HL-60/S4 (cell line): Measurements from ENCODE around the gene SPATA13.
"Not testable (repeated sequence)": the region's sequence is repeated elsewhere in the genome, so short reads cannot be mapped to it uniquely, and the experiment has no call there.

Experiments used
- in situ Hi-C: fragments of 300-500 bp; cut with MboI; formaldehyde crosslinking; loops from 2 replicates; pipeline ENCODE4 v1.14.3; 2022; ENCODE audit warnings: low sequenced_read_pairs

The SPATA13 gene

DNA sequence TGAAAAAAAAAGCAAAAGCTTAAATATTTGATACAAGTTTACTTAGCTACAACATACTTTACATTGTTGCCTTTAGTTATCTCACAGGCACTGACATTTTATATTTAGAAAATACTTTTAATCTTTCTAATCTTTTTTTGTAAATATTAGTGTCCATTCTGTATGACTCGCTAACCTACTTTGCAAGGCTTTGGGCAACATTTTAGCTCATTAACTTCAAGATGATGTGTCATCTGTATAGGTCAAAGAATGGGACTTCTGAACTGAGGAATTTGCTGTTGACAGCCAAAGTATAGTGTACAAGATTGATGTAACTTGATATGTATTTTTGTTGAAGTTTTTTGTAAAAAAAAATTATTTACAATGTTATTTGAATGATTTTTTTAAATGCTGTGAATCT lies 146.1 kb downstream of the SPATA13 start:
- in situ Hi-C loops = no loop called here

DNA sequence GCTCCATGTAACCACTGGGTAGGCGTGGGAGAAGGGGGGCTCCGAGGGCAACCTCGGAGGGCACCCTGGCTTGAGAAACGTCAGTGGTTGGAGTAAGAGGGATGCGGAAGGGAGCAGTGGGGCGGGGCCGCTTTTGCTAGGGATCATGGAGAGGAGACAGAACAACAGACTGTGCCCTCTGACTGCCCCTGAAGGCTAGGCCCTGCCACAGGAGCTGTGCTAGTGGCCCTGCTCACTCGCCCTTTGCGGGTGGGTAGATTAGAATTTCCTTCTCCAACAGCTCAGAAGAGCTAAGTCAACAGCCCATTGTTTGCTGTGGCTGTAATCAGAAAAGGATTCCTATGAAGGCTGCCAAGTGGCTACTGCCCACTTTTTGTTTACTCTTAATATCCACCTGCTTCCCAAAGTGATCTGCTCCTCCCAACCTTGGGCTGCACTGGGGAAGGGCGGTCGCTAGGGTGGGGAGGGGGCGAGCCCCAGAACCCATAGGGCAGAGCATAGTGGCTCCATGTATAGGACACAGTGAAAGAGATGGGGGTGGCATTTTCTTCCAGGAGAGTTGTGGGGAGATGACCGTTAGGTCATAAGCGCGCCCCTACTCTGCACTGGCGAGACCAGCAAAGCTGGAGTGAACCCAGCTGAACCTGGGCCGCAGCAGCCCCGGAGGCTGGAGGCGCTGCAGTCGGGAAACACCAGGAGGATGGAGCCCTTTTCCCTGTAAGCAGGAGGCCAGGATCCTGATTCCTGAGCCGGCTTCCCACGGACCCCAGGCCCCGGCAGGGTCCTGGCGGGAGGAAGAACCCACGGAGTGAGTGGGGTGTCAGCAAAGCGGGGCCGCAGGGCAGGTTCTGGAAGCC lies 146.9 kb downstream of the SPATA13 start:
- in situ Hi-C loops = no loop called here

DNA sequence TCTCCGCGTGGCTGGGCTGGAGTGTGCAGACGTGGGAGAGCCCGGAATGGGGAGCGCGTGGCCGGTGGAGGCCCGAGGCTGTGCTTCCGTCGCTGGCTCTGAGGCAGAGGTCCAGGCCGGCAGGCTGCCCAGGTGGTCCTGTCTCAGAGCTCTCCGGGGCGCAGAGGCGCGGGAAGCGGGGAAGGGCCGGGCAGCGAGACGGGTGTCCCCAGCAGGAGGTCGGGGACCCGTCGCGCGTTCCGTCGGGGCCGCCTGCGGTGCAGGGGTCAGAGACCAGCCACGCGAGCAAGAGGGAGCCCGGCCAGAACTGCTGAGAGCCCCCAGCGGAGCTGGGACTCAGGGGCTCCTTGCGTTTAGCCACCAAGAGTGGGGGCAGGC lies 147.5 kb downstream of the SPATA13 start:
- in situ Hi-C loops = no loop called here

DNA sequence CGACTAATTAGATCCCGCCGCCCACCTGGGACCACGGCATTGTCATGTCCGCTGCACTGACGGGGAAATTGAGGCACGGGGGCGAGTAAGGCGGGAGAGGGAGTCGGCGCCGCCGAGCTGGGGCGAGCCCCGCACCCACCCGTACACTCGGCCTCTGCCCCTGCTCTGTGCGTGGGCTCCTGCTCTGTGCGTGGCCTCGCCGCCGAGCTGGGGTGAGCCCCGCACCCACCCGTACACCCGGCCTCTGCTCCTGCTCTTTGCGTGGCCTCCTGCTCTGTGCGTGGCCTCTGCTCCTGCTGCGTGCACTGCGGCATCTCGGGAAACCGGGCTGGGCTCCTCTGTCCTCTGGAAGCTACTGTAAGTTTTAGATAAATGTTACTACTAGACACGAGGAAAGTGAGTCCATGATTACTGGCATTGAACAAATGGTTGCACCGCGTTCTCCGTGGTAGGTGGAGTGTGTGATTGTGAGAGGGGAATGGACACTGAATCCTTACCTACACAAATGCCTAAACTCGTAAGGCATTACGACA lies 148.0 kb downstream of the SPATA13 start:
- in situ Hi-C loops = no loop called here

DNA sequence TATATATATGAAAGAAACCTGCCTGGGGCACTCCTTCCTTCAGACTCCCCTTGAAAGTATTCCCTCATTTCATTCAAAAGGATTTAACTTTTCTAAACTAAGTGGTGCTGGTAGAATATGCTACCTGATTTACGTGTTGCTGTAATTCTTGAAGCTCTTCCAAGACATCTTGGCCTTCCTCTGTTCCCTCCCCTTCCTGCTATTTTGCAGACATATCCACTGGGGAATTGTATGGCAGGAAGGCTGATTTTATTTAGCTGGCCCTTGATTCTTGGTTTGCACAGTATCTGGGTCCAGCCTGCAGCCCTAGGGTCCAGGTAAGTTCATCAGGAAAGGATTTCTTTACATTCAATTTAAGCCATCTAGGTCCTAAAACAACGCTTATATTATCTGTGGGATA lies 148.8 kb downstream of the SPATA13 start, which contains the start of gene C1QTNF9:
C1QTNF9 (plus strand) TSS at position 281 of the 400 bp plus-strand sequence. CDS start 6,424 bp downstream, outside the sequence.
- in situ Hi-C loops = not testable (repeated sequence)

DNA sequence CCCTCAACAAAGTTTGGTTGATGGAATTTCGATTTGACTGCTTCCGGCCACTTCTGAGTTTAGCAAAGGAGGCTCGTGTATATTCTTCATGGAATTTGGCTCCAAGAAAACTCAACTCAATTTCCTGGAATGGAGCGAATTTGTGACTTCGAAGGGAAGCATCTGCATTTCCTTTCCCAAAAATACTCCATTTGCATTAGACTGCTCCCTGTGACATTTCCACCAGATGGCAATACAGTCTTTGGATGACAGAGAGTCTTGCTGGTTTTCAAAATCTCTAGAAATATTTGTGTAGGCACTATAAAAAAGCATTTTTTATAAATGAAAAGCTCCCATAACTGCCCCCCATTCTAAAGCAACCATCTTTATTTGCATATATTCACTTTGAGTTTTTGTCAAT lies 152.9 kb downstream of the SPATA13 start:
- in situ Hi-C loops = no loop called here

DNA sequence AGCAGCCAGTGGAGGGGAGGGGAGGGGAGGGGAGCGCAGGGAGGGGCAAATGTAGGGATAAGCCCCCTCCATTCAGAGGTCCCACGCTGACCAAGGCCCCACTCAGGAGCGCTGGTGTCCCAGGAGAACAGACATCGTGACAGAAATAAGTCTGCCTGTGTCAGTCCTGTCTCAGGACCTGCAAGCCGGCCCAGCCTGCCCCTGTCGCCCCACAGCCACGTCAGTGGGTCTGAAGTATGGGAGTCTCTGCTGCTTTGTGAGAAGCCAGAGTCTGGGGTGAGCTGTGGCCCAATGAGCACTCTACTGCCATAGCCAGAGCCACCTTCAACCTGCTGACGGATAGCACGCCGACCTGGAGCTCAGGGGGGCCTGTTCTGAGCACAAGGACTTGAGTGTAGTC lies 157.3 kb downstream of the SPATA13 start:
- in situ Hi-C loops = not testable (repeated sequence)

DNA sequence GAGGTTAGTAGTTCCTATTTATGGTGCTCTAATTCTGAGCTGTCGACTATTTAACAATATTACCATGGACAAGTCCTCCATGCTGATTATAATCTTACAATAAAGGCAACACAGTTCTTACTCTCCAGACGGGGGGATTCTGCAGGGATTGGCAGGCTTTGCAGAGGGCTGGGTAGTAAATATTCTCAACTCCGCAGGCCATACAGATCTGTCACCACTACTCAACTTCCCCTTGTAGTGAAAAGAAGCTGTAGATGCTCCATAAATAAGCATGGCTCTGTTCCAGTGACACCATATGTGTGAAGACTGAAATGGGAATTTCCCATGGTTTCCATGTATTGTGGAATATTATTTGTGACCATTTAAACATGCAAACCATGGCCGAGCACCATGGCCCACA lies 158.4 kb downstream of the SPATA13 start:
- in situ Hi-C loops = not testable (repeated sequence)

DNA sequence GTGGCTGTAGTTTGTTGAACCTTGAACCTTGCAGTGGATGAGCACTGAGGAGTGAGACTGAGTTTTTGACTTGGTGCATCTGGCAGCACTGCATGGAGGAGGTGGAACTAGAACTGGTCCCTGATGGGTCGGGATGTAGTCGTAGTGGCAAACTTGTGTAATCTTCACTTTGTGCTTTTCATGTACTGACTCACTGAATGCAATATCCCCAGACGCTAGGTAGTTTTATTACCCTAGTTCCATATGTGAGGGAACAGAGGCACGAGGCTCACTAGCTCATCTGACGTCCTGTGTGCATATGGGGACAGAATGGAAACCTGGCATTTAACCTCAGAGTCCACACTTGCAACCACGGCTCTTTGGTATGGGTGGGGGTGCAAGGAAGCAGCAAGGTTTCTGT lies 159.1 kb downstream of the SPATA13 start:
- in situ Hi-C loops = not testable (repeated sequence)

DNA sequence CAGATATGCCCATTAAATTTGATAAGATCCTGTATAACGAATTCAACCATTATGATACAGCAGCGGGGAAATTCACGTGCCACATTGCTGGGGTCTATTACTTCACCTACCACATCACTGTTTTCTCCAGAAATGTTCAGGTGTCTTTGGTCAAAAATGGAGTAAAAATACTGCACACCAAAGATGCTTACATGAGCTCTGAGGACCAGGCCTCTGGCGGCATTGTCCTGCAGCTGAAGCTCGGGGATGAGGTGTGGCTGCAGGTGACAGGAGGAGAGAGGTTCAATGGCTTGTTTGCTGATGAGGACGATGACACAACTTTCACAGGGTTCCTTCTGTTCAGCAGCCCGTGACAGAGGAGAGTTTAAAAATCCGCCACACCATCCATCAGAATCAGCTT lies 160.9 kb downstream of the SPATA13 start:
- in situ Hi-C loops = not testable (repeated sequence)

DNA sequence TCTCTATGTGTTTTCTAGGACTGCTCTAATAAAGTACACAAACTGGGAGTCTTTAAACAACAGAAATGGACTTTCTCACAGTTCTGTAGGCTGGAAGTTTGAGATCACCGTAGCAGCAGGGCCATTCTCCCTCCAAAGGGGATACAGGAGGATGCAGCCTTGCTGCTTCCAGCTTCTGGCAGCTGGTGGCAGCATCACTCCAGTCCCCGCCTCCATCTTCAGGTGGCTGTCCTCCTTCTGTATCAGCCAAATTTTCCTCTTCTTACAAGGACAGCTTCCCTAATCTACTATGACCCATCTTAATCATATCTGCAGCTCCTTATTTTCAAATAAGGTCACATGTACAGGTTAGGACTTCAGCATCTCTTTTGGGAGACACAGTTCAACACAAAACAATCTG lies 161.9 kb downstream of the SPATA13 start:
- in situ Hi-C loops = not testable (repeated sequence)

DNA sequence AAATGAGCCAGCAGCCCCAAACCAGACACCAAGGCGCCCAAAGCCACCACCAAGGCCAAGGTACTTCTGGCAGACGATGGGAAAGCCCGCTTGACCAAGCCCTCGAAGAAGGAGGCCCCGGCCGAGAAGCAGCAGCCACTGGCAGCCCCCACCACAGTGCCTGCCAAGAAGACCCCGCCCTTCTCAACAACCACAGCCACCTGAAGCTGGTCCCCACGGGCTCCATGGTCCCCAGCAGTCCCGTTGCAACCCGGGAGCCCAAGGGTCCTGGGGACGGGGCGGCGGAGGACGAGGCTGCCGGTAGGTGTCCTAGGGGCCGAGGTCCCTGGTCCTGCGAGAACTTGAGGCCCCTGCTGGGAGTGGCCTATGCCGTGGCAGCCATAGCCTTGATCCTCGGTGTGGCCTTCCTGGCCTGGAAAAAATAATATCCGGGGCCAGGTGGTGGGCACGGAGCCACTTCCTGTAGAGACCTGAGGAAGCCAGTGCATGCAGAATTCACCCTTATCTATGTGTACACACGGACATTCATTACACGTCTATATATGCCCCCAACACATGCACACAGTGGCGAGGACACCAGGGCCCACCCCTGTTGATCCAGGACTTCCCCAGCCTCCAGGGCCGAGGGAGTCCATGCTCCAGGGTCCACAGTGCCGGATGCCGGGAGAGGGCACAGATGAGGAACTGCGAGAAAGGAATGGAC lies 162.7 kb downstream of the SPATA13 start:
- in situ Hi-C loops = no loop called here

DNA sequence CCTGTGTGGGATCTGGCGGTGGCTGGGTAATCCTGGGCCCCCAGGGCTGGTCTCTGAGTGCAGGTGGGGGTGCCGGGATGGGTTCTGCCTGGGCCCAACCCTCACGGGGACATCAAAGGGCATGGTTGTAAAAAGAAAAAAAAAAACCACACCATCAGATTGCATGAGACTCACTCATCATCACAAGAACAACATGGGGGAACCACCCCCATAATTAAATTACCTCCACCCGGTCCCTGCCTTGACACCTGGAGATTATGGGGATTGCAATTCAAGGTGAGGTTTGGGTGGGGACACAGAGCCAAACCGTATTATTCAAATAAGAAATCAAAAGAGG lies 163.2 kb downstream of the SPATA13 start:
- in situ Hi-C loops = no loop called here

DNA sequence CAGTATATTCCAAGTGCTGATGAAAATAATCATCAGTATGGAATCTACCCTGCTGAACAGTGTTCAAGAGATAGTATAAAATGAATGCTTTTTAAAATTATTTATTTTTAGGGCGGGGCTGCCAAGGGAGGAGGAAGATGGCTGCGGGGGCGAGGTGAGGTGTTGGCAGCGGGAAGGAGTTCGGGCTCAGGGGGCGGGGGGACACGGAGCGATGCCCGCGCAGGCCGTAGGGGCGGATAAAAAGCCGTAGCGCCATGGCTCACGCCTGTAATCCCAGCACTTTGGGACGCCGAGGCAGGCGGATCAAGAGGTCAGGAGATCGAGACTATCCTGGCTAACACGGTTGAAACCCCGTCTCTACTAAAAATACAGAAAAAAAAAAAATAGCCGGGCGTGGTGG lies 167.1 kb downstream of the SPATA13 start:
- in situ Hi-C loops = not testable (repeated sequence)

DNA sequence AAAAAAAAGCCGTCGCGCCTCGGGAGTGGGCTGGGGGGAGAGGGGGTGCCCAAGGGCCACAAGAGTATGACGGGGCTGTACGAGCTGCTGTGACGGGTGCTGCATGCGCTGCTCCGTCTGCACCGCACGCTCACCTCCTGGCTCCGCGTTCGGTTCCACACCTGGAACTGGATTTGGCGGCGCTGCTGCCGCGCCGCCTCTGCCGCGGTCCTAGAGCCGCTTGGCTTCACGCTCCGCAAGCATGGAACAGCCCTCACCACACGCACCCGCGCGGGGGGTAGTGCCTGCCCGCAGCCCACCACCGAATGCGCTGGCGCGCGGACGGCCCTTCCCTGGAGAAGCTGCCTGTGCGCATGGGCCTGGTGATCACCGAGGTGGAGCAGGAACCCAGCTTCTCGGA lies 167.6 kb downstream of the SPATA13 start:
- in situ Hi-C loops = no loop called here

DNA sequence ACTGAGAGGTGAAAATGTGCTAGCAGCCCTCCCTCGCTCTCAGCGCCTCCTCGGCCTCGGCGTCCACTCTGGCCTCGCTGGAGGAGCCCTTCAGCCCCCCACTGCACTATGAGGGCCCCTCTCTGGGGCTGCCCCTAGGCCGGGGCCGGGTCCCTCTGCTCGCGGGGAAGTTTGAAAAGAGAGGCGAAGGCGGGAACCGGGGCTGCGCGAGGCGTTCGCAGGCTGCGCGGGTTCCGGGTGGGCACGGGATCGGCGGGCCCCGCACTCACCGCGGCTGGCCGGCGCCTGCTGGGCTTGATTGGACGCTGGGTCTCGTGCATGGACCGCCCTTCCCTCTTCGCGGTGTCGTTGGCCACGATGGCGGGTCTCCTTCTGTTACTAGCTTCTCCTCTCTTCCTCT lies 178.2 kb downstream of the SPATA13 start:
- in situ Hi-C loops = no loop called here

DNA sequence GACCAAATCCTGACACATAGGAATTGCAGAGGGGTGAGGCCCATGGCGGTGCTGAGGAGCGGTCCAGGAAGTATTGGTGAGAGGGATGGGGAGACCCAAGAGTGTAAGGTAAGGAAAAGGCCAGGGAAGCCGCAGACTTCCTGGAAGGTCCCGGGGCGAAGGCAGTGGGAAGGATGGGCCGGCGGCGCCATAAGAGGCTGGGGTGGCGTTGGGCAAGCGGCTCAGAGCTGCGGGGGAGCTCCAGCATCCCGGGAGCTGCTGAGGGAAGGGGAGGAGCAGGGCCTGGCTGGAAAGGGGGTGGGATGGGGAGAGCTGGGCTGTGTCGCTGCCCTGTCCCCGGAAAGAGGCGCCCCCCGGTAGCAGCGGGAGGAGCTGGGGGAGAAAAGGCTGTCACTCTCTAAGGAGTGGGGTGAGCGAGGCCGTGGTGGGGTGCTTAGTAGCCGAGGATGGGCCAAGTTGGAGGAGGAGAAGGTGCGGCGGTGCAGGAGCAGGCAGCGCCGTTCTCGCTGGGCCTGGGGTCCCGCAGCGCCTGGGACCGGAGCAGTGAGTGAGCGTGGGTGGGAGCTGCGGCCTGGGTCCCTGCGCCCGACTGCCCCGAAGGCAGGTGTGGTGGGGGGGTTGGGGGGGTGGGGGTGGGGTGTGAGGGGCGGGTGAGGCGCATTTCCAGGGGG lies 179.6 kb downstream of the SPATA13 start:
- in situ Hi-C loops = no loop called here

DNA sequence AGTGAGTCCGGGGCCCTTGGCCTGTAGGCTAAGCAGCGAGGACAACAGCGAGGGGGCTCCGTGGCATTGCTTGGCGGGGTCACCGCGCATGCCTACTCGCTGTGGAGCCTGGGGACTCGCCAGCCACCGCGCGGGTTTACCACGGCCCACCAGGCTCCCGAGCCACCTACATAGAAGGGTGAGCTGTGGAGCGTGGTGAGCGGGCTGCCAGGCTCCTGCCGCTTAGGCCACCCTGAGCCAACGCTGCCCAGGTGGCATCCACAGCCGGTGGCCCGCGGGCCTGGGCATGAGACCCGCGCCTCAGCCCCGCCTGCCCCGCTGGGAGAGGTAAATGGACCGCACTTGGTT lies 180.1 kb downstream of the SPATA13 start:
- in situ Hi-C loops = no loop called here

DNA sequence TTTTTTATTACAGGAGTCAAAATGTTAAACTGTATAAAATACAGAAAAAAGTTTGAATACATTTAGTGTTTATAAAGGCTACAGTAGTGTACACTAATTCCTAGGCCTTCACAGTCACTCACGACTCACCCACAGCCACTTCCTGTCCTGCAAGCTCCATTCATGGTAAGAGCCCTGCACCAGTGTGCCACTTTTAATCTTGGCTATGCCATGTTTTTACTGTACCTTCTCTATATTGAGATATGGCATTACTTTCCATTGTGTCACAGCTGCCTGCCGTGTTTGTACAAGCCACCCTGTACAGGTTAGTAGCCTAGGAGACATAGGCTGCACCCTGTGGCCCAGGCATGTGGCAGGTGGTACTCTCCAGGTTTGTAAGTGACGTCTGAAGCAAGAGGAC lies 180.9 kb downstream of the SPATA13 start:
- in situ Hi-C loops = no loop called here

DNA sequence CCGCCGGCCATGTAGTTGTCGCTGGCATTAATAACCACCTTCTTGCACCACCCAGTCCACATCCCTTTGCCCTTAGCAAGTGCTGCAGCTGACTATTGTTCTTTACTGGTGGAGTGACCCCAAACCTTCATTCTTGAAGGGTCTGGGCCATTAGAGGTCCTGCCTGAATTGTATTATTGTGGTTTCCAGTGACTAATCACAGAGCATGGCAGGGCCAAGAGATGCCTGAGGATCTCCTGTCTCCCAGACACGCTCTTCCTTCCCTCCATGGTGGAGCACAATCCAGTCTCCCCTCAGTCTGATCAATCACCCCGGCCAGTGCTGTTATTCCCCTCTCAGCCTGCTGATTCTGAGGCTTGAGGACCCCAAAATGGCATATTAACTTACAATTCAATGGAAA lies 187.9 kb downstream of the SPATA13 start:
- in situ Hi-C loops = no loop called here

DNA sequence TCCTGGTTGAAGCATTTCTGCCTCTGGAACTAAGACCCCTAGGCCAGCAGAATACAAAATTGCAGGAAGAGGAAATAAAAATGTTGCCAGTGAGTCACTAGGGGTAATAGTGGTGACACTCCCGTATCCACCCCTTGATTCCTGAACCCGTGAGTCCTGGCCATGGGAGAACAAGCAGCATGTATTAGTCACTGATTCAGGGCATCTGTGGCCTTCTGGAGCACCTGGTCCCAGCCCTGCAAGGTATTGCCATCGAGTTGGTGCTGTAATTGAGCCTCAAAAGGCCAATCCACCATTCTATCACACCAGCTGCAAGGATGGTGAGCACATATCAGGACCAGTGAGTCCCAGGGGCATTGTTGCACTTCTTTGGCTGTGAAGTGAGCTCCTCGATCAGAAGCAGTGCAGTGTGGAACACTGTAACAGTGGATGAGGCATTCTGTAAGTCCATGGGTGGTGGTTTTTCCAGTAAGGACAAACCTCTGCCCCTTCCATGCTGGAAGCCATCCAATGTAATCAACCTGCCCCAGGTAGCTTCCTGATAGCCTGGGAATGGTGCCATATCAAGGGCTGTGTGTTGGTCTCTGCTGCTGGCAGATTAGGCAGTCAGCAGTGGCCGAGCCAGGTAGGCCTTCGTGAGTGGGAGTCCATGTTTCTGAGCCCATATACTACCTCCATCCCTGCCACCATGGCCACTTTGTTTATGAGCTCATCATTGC lies 188.4 kb downstream of the SPATA13 start:
- in situ Hi-C loops = no loop called here
